PC-3 (cell line): ENCODE measurements around the gene TMEM207. TPM values are rescaled to one million over a fixed set of nuclear protein-coding genes. Genes with fewer than 3 reads are reported as not detected.

ENCODE experiments used
- ATAC-seq: fragments of 200-7000 bp; cut with Tn5 transposase; 2 replicates; pipeline ENCODE4 v1.9.1; 2020; ENCODE audit warnings: mild to moderate bottlenecking, moderate library complexity
- BruUV-seq: library from RNA; stranded (reverse); fragments of 400-500 nt; replicated peaks from 2 replicates; lab custom pipeline; 2021; lab: Mats Ljungman, UMichigan
- CTCF ChIA-PET: fragments of 300-600 bp; sonication (Branson Sonifier 250); formaldehyde crosslinking; loops from one replicate; lab custom pipeline; 2022; ENCODE audit warnings: antibody characterized with exemption; lab: Charles Lee
- POLR2A ChIA-PET: fragments of 300-600 bp; sonication (Branson Sonifier 250); formaldehyde crosslinking; loops from one replicate; lab custom pipeline; 2022; ENCODE audit warnings: antibody characterized with exemption; ENCODE audit not compliant: unreplicated experiment; lab: Charles Lee
- DNase-seq: peaks from one replicate; pipeline ENCODE4 v3.0.0-alpha.2; 2015
- H2AFZ ChIP-seq: fragments of 300-600 bp; sonication (generic); 2 replicates; pipeline ENCODE4 v1.6.0; 2016; ENCODE audit warnings: antibody characterized with exemption, low read length
- H3F3A ChIP-seq: fragments of 300-600 bp; sonication (generic); one replicate; pipeline ENCODE4 v1.6.0; 2017; ENCODE audit warnings: antibody characterized with exemption, low read length, control low read depth, mild to moderate bottlenecking; ENCODE audit not compliant: unreplicated experiment
- H3K27ac ChIP-seq: fragments of 300-600 bp; sonication (generic); 2 replicates; pipeline ENCODE4 v1.5.1; 2016; ENCODE audit warnings: mild to moderate bottlenecking, low read length
- H3K27me3 ChIP-seq: fragments of 300-600 bp; sonication (generic); 2 replicates; pipeline ENCODE4 v1.6.1; 2016; ENCODE audit warnings: low read length, mixed read lengths
- H3K36me3 ChIP-seq: fragments of 300-600 bp; sonication (generic); 2 replicates; pipeline ENCODE4 v1.6.1; 2016; ENCODE audit warnings: low read depth, mixed run types, low read length, mixed read lengths
- H3K4me1 ChIP-seq: fragments of 300-600 bp; sonication (generic); 2 replicates; pipeline ENCODE4 v1.5.1; 2016; ENCODE audit warnings: low read length; ENCODE audit not compliant: insufficient read depth
- H3K4me2 ChIP-seq: fragments of 300-600 bp; sonication (generic); 2 replicates; pipeline ENCODE4 v1.6.0; 2016; ENCODE audit warnings: low read length
- H3K4me3 ChIP-seq: fragments of 300-600 bp; sonication (generic); 2 replicates; pipeline ENCODE4 v1.5.1; 2016; ENCODE audit warnings: mild to moderate bottlenecking, low read length, mixed read lengths
- H3K79me2 ChIP-seq: fragments of 300-600 bp; sonication (generic); 2 replicates; pipeline ENCODE4 v1.6.1; 2017; ENCODE audit warnings: low read length, mixed read lengths
- H3K9ac ChIP-seq: fragments of 300-600 bp; sonication (generic); 2 replicates; pipeline ENCODE4 v1.6.0; 2016; ENCODE audit warnings: mild to moderate bottlenecking, low read length
- H3K9me2 ChIP-seq: fragments of 300-600 bp; sonication (generic); replicated peaks from 2 replicates; pipeline ENCODE4 v1.6.1; 2016; ENCODE audit warnings: mixed run types, low read length, mixed read lengths
- H3K9me3 ChIP-seq: fragments of 300-600 bp; sonication (generic); 2 replicates; pipeline ENCODE4 v1.6.1; 2016; ENCODE audit warnings: low read length, mixed read lengths
- H4K20me1 ChIP-seq: fragments of 300-600 bp; sonication (generic); 2 replicates; pipeline ENCODE4 v1.6.1; 2016; ENCODE audit warnings: low read length, mixed read lengths
- EZH2 ChIP-seq: fragments of 300-600 bp; sonication (generic); IDR thresholded peaks from one replicate; pipeline ENCODE4 v1.6.1; 2017; ENCODE audit warnings: antibody characterized with exemption, mild to moderate bottlenecking, low read length; ENCODE audit not compliant: unreplicated experiment
- EZH2phosphoT487 ChIP-seq: fragments of 300-600 bp; sonication (generic); IDR thresholded peaks from 2 replicates; pipeline ENCODE4 v1.6.1; 2018; ENCODE audit warnings: mild to moderate bottlenecking, antibody characterized with exemption, low read length, borderline replicate concordance
- intact Hi-C: fragments of 100-400 bp; cut with micrococcal nuclease; formaldehyde crosslinking; loops from 2 replicates; pipeline ENCODE4 v1.9.0; 2023
- total RNA-seq: library from RNA; depleted of rRNA; stranded (reverse); fragments of >200 nt; gene quantifications from 2 replicates; pipeline ENCODE4 v1.2.3, GENCODE V29; 2014
- TF ChIP-seq, protein P1 (sequence below): fragments of 300-600 bp; sonication (generic); conservative IDR thresholded peaks from 2 replicates; pipeline ENCODE4 v1.5.1; 2017; ENCODE audit warnings: antibody characterized with exemption, low read depth, mild to moderate bottlenecking, low read length

Gene TMEM207
- total RNA-seq, 1 experiment from 2014 or later, result not detected

DNA sequence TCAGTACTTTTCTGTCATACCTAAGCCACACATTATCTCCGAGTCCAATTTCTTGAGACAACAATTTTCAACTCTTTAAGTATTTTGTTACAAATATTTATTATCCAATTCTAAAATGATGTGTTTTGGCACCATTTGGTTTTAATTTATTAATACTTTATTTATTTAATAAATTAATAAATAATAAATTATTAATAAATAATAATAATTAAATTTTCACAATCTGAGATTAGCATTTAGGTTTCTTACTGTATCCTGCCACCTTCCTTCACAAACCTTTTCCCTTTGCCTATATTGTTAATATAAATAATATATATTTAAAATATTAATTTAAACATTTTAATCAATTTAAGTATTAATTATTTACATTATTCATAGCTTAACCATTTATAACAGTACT, 23.9 kb downstream of the TMEM207 start:
- ATAC-seq (no peak), DNase-seq (no peak)
- H3K9ac ChIP-seq, result no peak overlapping the region
- no peaks in the 10 kb centered on the region for H3K79me2 ChIP-seq
- CTCF ChIA-PET, result no interaction called here
- H3K9me3 ChIP-seq, result no peaks in the 10 kb centered on the region
- no peak overlapping the region for H2AFZ ChIP-seq
- no peaks in the 10 kb centered on the region for H3K9me2 ChIP-seq
- H3K36me3 ChIP-seq, result no peaks in the 10 kb centered on the region
- H4K20me1 ChIP-seq, result no peaks in the 10 kb centered on the region
- H3F3A ChIP-seq, result no peaks in the 10 kb centered on the region
- H3K4me3 ChIP-seq, result no peak overlapping the region
- POLR2A ChIA-PET, result interaction anchor here (1.1 kb wide), 1 partner anchor 17 kb away, joined by 5 read pairs; no protein-coding TSS in a partner anchor
- no peaks in the 10 kb centered on the region for H3K4me1 ChIP-seq
- H3K4me2 ChIP-seq, result no peak overlapping the region
- no TSS peak for BruUV-seq
- intact Hi-C loops, result loop anchor here (2.0 to 10.0 kb wide), 2 partner anchors 103 to 411 kb away; partner anchors contain the start of gene CLDN1
- H3K27ac ChIP-seq, result no peak overlapping the region
- no peaks in the 10 kb centered on the region for H3K27me3 ChIP-seq
- TF ChIP-seq, protein P1, sequence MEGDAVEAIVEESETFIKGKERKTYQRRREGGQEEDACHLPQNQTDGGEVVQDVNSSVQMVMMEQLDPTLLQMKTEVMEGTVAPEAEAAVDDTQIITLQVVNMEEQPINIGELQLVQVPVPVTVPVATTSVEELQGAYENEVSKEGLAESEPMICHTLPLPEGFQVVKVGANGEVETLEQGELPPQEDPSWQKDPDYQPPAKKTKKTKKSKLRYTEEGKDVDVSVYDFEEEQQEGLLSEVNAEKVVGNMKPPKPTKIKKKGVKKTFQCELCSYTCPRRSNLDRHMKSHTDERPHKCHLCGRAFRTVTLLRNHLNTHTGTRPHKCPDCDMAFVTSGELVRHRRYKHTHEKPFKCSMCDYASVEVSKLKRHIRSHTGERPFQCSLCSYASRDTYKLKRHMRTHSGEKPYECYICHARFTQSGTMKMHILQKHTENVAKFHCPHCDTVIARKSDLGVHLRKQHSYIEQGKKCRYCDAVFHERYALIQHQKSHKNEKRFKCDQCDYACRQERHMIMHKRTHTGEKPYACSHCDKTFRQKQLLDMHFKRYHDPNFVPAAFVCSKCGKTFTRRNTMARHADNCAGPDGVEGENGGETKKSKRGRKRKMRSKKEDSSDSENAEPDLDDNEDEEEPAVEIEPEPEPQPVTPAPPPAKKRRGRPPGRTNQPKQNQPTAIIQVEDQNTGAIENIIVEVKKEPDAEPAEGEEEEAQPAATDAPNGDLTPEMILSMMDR, result no peak
- TF ChIP-seq EZH2phosphoT487 (no peak), EZH2 (no peak)

DNA sequence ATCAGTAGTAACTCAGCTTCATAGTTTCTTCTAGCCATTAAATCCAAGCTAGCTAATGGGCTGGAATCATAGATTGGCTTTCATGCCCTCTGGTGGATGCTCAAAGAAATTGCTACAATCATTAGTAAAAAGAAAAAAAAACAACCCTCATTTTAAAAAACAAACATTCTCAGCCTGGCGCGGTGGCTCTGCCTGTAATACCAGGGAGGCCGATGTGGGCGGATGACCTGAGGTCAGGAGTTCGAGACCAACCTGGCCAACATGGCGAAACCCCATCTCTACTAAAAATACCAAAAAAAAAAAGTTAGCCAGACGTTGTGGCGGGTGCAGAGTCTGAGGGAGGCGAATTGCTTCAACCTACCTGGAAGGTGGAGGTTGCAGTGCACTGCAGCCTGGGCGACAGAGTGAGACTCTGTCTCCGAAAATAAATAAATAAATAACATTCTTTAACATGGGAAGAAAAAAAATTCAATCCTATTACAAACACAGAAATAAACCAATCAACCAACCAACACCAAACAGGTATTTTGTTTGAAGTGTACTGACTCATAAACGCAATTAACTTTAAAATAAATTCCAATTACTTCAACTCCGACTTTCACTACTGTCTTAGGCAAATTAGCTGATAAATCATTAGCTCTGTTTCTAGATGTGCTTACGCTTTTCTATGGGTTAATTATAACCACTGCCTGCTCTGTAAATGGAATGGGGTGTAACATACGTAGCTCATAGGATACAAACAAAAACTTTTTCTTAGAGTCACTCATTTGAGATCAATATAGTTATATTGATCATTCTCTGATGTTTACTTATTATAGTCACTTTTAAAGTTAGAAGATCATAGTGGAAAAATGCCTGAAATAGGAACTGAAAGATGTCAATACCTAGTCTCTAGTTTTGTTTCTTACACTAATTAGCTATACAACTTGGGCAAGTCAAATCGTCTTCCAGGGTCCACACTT, 24.9 kb downstream of the TMEM207 start:
- H3K9ac ChIP-seq, result no peak overlapping the region
- no peak overlapping the region for H3K27ac ChIP-seq
- POLR2A ChIA-PET, result interaction anchor here (0.7 kb wide), 3 partner anchors 23 to 107 kb away, joined by 3 to 11 read pairs (median 4); no protein-coding TSS in a partner anchor
- ATAC-seq (peak; percentile 82), DNase-seq (peak; percentile 78)
- intact Hi-C loops, result loop anchor here (1.0 to 10.0 kb wide), 6 partner anchors 40 to 463 kb away; partner anchors contain the start of gene CLDN1
- no peaks in the 10 kb centered on the region for H3F3A ChIP-seq
- H3K9me2 ChIP-seq, result no peaks in the 10 kb centered on the region
- H3K4me3 ChIP-seq, result no peak overlapping the region
- peak overlapping the region; percentile 35; the same call in 1 of the 2 replicates for H2AFZ ChIP-seq
- no peaks in the 10 kb centered on the region for H4K20me1 ChIP-seq
- BruUV-seq, result TSS peak; percentile 100
- H3K4me1 ChIP-seq, result no peaks in the 10 kb centered on the region
- no peaks in the 10 kb centered on the region for H3K27me3 ChIP-seq
- CTCF ChIA-PET, result interaction anchor here (0.6 to 1.1 kb wide), 10 partner anchors 19 to 444 kb away, joined by 3 to 15 read pairs (median 5); no protein-coding TSS in a partner anchor
- H3K4me2 ChIP-seq, result 0 out of 2 replicates have a peak overlapping the region, but pooled peaks have one; percentile 16
- H3K79me2 ChIP-seq, result no peaks in the 10 kb centered on the region
- TF ChIP-seq, protein P1, result peak; percentile 81
- TF ChIP-seq EZH2phosphoT487, result no peak
- no peak for TF ChIP-seq EZH2
- H3K36me3 ChIP-seq, result no peaks in the 10 kb centered on the region
- H3K9me3 ChIP-seq, result no peaks in the 10 kb centered on the region
